ENCODE results near the gene ZNF157. TPM values are rescaled to one million over a fixed set of nuclear protein-coding genes. Genes with fewer than 3 reads are reported as not detected.
"Not testable (repeated sequence)": the region's sequence is repeated elsewhere in the genome, so short reads cannot be mapped to it uniquely, and the experiment has no call there.

Gene ZNF157
- 1.3 TPM in 1 of 2 replicates, not detected in the other for total RNA-seq (ENCODE audit: low replicate concordance)

- no peak for TF ChIP-seq CTCF (IDR thresholded peaks at IDR 0.05; ENCODE audit: insufficient read depth, low read length)
- no peak within 1 kb of the TSS for H3K4me3 ChIP-seq (ENCODE audit: low read depth, low read length)
- DNase-seq (ENCODE audit: low read depth): no peak
Measured at GRCh38 chrX:47370278-47370677, at the start of gene ZNF157. ZNF157 (plus strand) TSS chrX:47370578; CDS start chrX:47370669, 91 bp downstream.

GRCh38 chrX:47321386-47321785 is 49.0 kb upstream of the ZNF157 start:
- no peak overlapping the region for H3K4me3 ChIP-seq (ENCODE audit: low read depth, low read length)
- no peak for TF ChIP-seq CTCF (IDR thresholded peaks at IDR 0.05; ENCODE audit: insufficient read depth, low read length)
- peak; percentile 42 for DNase-seq (ENCODE audit: low read depth)

GRCh38 chrX:47321823-47322371 is 48.5 kb upstream of the ZNF157 start:
- DNase-seq (ENCODE audit: low read depth): no peak
- no peak for TF ChIP-seq CTCF (IDR thresholded peaks at IDR 0.05; ENCODE audit: insufficient read depth, low read length)
- no peak overlapping the region for H3K4me3 ChIP-seq (ENCODE audit: low read depth, low read length)

GRCh38 chrX:47327902-47328301 is 42.5 kb upstream of the ZNF157 start:
- no peak for DNase-seq (ENCODE audit: low read depth)
- TF ChIP-seq CTCF (IDR thresholded peaks at IDR 0.05; ENCODE audit: insufficient read depth, low read length): no peak
- no peak overlapping the region for H3K4me3 ChIP-seq (ENCODE audit: low read depth, low read length)

- not testable (repeated sequence) for H3K4me3 ChIP-seq (ENCODE audit: low read depth, low read length); DNase-seq (ENCODE audit: low read depth)
Measured at GRCh38 chrX:47332729-47333128, 37.6 kb upstream of the ZNF157 start.

- peak; percentile 33 for DNase-seq (ENCODE audit: low read depth)
Measured at GRCh38 chrX:47351706-47352105, 18.7 kb upstream of the ZNF157 start.

More at GRCh38 chrX:47351706-47352105, 18.7 kb upstream of the ZNF157 start:
- no peak for TF ChIP-seq CTCF (IDR thresholded peaks at IDR 0.05; ENCODE audit: insufficient read depth, low read length)
- H3K4me3 ChIP-seq (ENCODE audit: low read depth, low read length): no peak overlapping the region

All from fibroblast of the aortic adventitia (primary cell).